SU-DHL-6 (cell line): Measurements from ENCODE around the gene ZNF256.

ENCODE experiments used
- H2AFZ ChIP-seq: fragments of 200-600 bp; sonication (generic); 2 replicates; pipeline ENCODE4 v1.6.1; 2014; ENCODE audit warnings: low read depth, mild to moderate bottlenecking, moderate library complexity, mixed read lengths, antibody characterized with exemption, low read length; ENCODE audit not compliant: severe bottlenecking
- H3F3A ChIP-seq: fragments of 200-600 bp; shearing (Covaris generic); 2 replicates; pipeline ENCODE4 v1.6.0; 2016; ENCODE audit warnings: antibody characterized with exemption, mild to moderate bottlenecking; ENCODE audit not compliant: insufficient read depth
- H3K27ac ChIP-seq: fragments of 200-600 bp; sonication (generic); 2 replicates; pipeline ENCODE4 v1.5.1; 2016; ENCODE audit warnings: low read depth, mild to moderate bottlenecking, low read length, moderate library complexity, mixed read lengths
- H3K27me3 ChIP-seq: fragments of 200-600 bp; sonication (generic), shearing (Covaris generic); 2 replicates; pipeline ENCODE4 v1.6.0; 2014; ENCODE audit warnings: mild to moderate bottlenecking, low read length
- H3K36me3 ChIP-seq: fragments of 200-600 bp; sonication (generic); 2 replicates; pipeline ENCODE4 v1.6.1; 2014; ENCODE audit warnings: mild to moderate bottlenecking, low read length, mixed read lengths
- H3K4me2 ChIP-seq: fragments of 300-600, 200-600 bp; shearing (Covaris generic), sonication (generic); 2 replicates; pipeline ENCODE4 v1.6.0; 2014; ENCODE audit warnings: low read length, low read depth, mild to moderate bottlenecking; ENCODE audit not compliant: poor library complexity, severe bottlenecking
- H3K4me3 ChIP-seq: fragments of 200-600 bp; sonication (generic); 2 replicates; pipeline ENCODE4 v1.5.1; 2014; ENCODE audit warnings: antibody characterized with exemption, low read length, mild to moderate bottlenecking, mixed read lengths; ENCODE audit not compliant: insufficient read depth, poor library complexity, severe bottlenecking
- H3K79me2 ChIP-seq: fragments of 200-600 bp; sonication (generic); 2 replicates; pipeline ENCODE4 v1.6.1; 2014; ENCODE audit warnings: mild to moderate bottlenecking, low read length, moderate library complexity; ENCODE audit not compliant: insufficient read depth
- H3K9ac ChIP-seq: fragments of 200-600 bp; sonication (generic); 2 replicates; pipeline ENCODE4 v1.7.0; 2014; ENCODE audit warnings: mild to moderate bottlenecking, low read length
- H3K9me2 ChIP-seq: fragments of 200-600 bp; sonication (generic); replicated peaks from 2 replicates; pipeline ENCODE4 v1.6.1; 2014; ENCODE audit warnings: low read length; ENCODE audit not compliant: insufficient read depth
- H3K9me3 ChIP-seq: fragments of 200-600 bp; sonication (generic); 2 replicates; pipeline ENCODE4 v1.6.1; 2014; ENCODE audit warnings: low read length, mixed read lengths; ENCODE audit not compliant: insufficient read depth
- H4K20me1 ChIP-seq: fragments of 200-600 bp; sonication (generic); 2 replicates; pipeline ENCODE4 v1.6.1; 2014; ENCODE audit warnings: low read depth, mild to moderate bottlenecking, antibody characterized with exemption, low read length, moderate library complexity, mixed read lengths
- CTCF ChIP-seq: fragments of 200-600 bp; sonication (generic); IDR thresholded peaks from one replicate; pipeline ENCODE4 v1.5.1; 2017; ENCODE audit warnings: antibody characterized with exemption, mild to moderate bottlenecking, low read length, moderate library complexity; ENCODE audit not compliant: insufficient read depth, poor library complexity, severe bottlenecking
- EZH2phosphoT487 ChIP-seq: fragments of 200-600 bp; sonication (generic), shearing (Covaris generic); conservative IDR thresholded peaks from 2 replicates; pipeline ENCODE4 v1.6.1; 2018; ENCODE audit warnings: mild to moderate bottlenecking, antibody characterized with exemption, low read length, moderate library complexity, mixed read lengths

ZNF256 gene

GRCh38 chr19:57964761-57965160, 17.3 kb upstream of the ZNF256 start:
- H3K9ac ChIP-seq: no peak overlapping the region
- no peaks in the 10 kb centered on the region for H3K36me3 ChIP-seq
- TF ChIP-seq EZH2phosphoT487 (no peak), CTCF (no peak)
- no peak overlapping the region for H3K27ac ChIP-seq
- peaks cover 11% of the 10 kb centered on the region; the same call in 1 of the 2 replicates for H3K9me3 ChIP-seq
- no peaks in the 10 kb centered on the region for H3K9me2 ChIP-seq
- no peak overlapping the region for H2AFZ ChIP-seq
- no peaks in the 10 kb centered on the region for H4K20me1 ChIP-seq
- H3K27me3 ChIP-seq: no peaks in the 10 kb centered on the region
- H3K79me2 ChIP-seq: no peaks in the 10 kb centered on the region
- H3K4me2 ChIP-seq: no peak overlapping the region
- no peaks in the 10 kb centered on the region for H3F3A ChIP-seq
- H3K4me3 ChIP-seq: no peak overlapping the region

GRCh38 chr19:57961785-57962184, 14.3 kb upstream of the ZNF256 start:
- no peaks in the 10 kb centered on the region for H3K9me2 ChIP-seq
- no peak for TF ChIP-seq CTCF
- no peak for TF ChIP-seq EZH2phosphoT487
- H3K79me2 ChIP-seq: no peaks in the 10 kb centered on the region
- no peaks in the 10 kb centered on the region for H4K20me1 ChIP-seq
- no peaks in the 10 kb centered on the region for H3K36me3 ChIP-seq
- H3F3A ChIP-seq: no peaks in the 10 kb centered on the region
- no peaks in the 10 kb centered on the region for H3K27me3 ChIP-seq
- H3K9me3 ChIP-seq: peaks cover 5% of the 10 kb centered on the region; the same call in 1 of the 2 replicates
- H3K4me2 ChIP-seq: no peak overlapping the region
- H3K4me3 ChIP-seq: no peak overlapping the region
- H3K9ac ChIP-seq: no peak overlapping the region
- H3K27ac ChIP-seq: no peak overlapping the region
- no peak overlapping the region for H2AFZ ChIP-seq

- no peak overlapping the region for H3K27ac ChIP-seq
- no peaks in the 10 kb centered on the region for H3K9me2 ChIP-seq
- no peak overlapping the region for H2AFZ ChIP-seq
- H3K4me3 ChIP-seq: no peak overlapping the region
- no peaks in the 10 kb centered on the region for H3K79me2 ChIP-seq
- no peak overlapping the region for H3K4me2 ChIP-seq
- no peaks in the 10 kb centered on the region for H3K36me3 ChIP-seq
- no peak overlapping the region for H3K9ac ChIP-seq
- H3K9me3 ChIP-seq: peaks cover 3% of the 10 kb centered on the region; the same call in 1 of the 2 replicates
- no peaks in the 10 kb centered on the region for H3K27me3 ChIP-seq
- H4K20me1 ChIP-seq: no peaks in the 10 kb centered on the region
- TF ChIP-seq CTCF (no peak), EZH2phosphoT487 (no peak)
- no peaks in the 10 kb centered on the region for H3F3A ChIP-seq
These were observed 7.5 kb upstream of the ZNF256 start for GRCh38 chr19:57954996-57955395.

GRCh38 chr19:57949702-57950101, 2.2 kb upstream of the ZNF256 start:
- no peaks in the 10 kb centered on the region for H3K27me3 ChIP-seq
- H3K36me3 ChIP-seq: no peaks in the 10 kb centered on the region
- no peak overlapping the region for H2AFZ ChIP-seq
- TF ChIP-seq EZH2phosphoT487 (no peak), CTCF (no peak)
- H3K27ac ChIP-seq: no peak overlapping the region
- no peaks in the 10 kb centered on the region for H3K9me2 ChIP-seq
- H3K4me3 ChIP-seq: no peak overlapping the region
- H3F3A ChIP-seq: no peaks in the 10 kb centered on the region
- no peaks in the 10 kb centered on the region for H3K79me2 ChIP-seq
- no peak overlapping the region for H3K9ac ChIP-seq
- H3K4me2 ChIP-seq: no peak overlapping the region
- peaks cover 4% of the 10 kb centered on the region; the same call in 1 of the 2 replicates for H3K9me3 ChIP-seq
- no peaks in the 10 kb centered on the region for H4K20me1 ChIP-seq
